Coronary artery (tissue), 2 donors: Measurements from ENCODE around the gene ZNF747.
A peak's percentile ranks its signal among the peaks of the same experiment; 100 is the strongest.

Experiments used
- DNase-seq: peaks from one replicate; pipeline ENCODE4 v3.0.0-alpha.2; 2017; ENCODE audit warnings: low spot score
- H3K27ac ChIP-seq, 2 donors: fragments of 200-600 bp; sonication (generic); one replicate each; pipeline ENCODE4 v1.5.1; 2016 to 2019
- H3K4me3 ChIP-seq: fragments of 200-600 bp; sonication (generic); 2 replicates; pipeline ENCODE4 v1.5.1; 2016; ENCODE audit warnings: mild to moderate bottlenecking, moderate library complexity
- CTCF ChIP-seq: fragments of 200-600 bp; sonication (generic); IDR thresholded peaks from one replicate; pipeline ENCODE4 v1.5.1; 2019; ENCODE audit warnings: antibody characterized with exemption

Gene ZNF747

GRCh38 chr16:30535777-30536190, 1.1 kb upstream of the ZNF747 start:
- TF ChIP-seq CTCF = peak; percentile 38
- Histone ChIP-seq H3K4me3 (peak overlapping the region; percentile 94), H3K27ac (peak overlapping the region; percentile 87 to 98)
- DNase-seq = peak; percentile 76

- DNase-seq = no peak
- no peak for TF ChIP-seq CTCF
- Histone ChIP-seq H3K4me3 (peak overlapping the region; percentile 94), H3K27ac (peak overlapping the region; percentile 87 to 98)
Observed at GRCh38 chr16:30535106-30535776, 583 bp upstream of the ZNF747 start.

GRCh38 chr16:30533748-30534367, 800 bp downstream of the ZNF747 start:
- Histone ChIP-seq H3K4me3 (peak overlapping the region; percentile 94), H3K27ac (peak overlapping the region; percentile 87 to 98)
- TF ChIP-seq CTCF = no peak
- peak; percentile 72 for DNase-seq

GRCh38 chr16:30533146-30533522, 1.5 kb downstream of the ZNF747 start:
- no peak for TF ChIP-seq CTCF
- peak; percentile 69 for DNase-seq
- Histone ChIP-seq H3K27ac (no peak overlapping the region), H3K4me3 (peak overlapping the region; percentile 94)

- Histone ChIP-seq H3K27ac (no peak overlapping the region), H3K4me3 (no peak overlapping the region)
- no peak for TF ChIP-seq CTCF
- peak; percentile 73 for DNase-seq
Observed at GRCh38 chr16:30532285-30533145, 2.1 kb downstream of the ZNF747 start.

GRCh38 chr16:30530163-30531037, 4.3 kb downstream of the ZNF747 start:
- DNase-seq = peak; percentile 61
- no peak for TF ChIP-seq CTCF
- Histone ChIP-seq H3K4me3 (no peak overlapping the region), H3K27ac (no peak overlapping the region)
